Naive thymus-derived CD4-positive, alpha-beta T cell (primary cell): Measurements from ENCODE around the gene SV2C. TPM values are rescaled to one million over a fixed set of nuclear protein-coding genes. Genes with fewer than 3 reads are reported as not detected.

Experiments
- ATAC-seq: fragments of 150-1000 bp; cut with Tn5 transposase; 2 replicates; pipeline ENCODE4 v1.10.0; 2021; ENCODE audit warnings: mild to moderate bottlenecking, moderate library complexity
- CTCF ChIA-PET: fragments of 350-600 bp; sonication (Branson Sonifier 250); formaldehyde crosslinking; loops from one replicate; lab custom pipeline; 2021; ENCODE audit warnings: antibody characterized with exemption; lab: Charles Lee
- POLR2A ChIA-PET: fragments of 350-600 bp; sonication (Branson Sonifier 250); formaldehyde crosslinking; loops from one replicate; lab custom pipeline; 2021; ENCODE audit warnings: antibody characterized with exemption, inconsistent platforms; lab: Charles Lee
- DNase-seq, 9 donors: peaks; one replicate each; pipeline versions ENCODE4 v3.0.0 to v3.0.0-alpha.2; 2020 to 2022; ENCODE audit warnings: mixed read lengths in 1 of 9
- H3K27ac ChIP-seq: one replicate; pipeline ENCODE4 v1.7.0; 2013; ENCODE audit warnings: mild to moderate bottlenecking, low read depth, low read length, moderate library complexity
- H3K27me3 ChIP-seq, 2 donors: one replicate each; pipeline ENCODE4 v1.7.0; 2013; ENCODE audit warnings: low read length in 2 of 2, mild to moderate bottlenecking in 2 of 2, moderate library complexity in 2 of 2; ENCODE audit not compliant: control insufficient read depth in 2 of 2, insufficient read depth in 2 of 2
- H3K36me3 ChIP-seq, 3 experiments: 1 replicate in 2 of 3; 2 replicates in 1 of 3; pipeline ENCODE4 v1.7.0; 2013; ENCODE audit warnings: low read length in 3 of 3, mild to moderate bottlenecking in 3 of 3, moderate library complexity in 1 of 3; ENCODE audit not compliant: insufficient read depth in 3 of 3, control insufficient read depth in 2 of 3
- H3K4me1 ChIP-seq, 2 donors: one replicate each; pipeline ENCODE4 v1.7.0; 2013; ENCODE audit warnings: low read length in 2 of 2, mild to moderate bottlenecking in 2 of 2, moderate library complexity in 1 of 2; ENCODE audit not compliant: control insufficient read depth in 2 of 2, insufficient read depth in 2 of 2
- H3K4me3 ChIP-seq: 2 replicates; pipeline ENCODE4 v1.7.0; 2013; ENCODE audit warnings: mild to moderate bottlenecking, low read length
- H3K9me3 ChIP-seq, 3 experiments: 1 replicate in 2 of 3; 2 replicates in 1 of 3; pipeline ENCODE4 v1.7.0; 2013; ENCODE audit warnings: low read length in 3 of 3; ENCODE audit not compliant: control insufficient read depth in 2 of 3
- H3K27ac Mint-ChIP-seq, 9 donors: one replicate each; pipeline ENCODE4 v1.8.0; 2020 to 2022; ENCODE audit warnings: mixed read lengths in 9 of 9, mild to moderate bottlenecking in 8 of 9, moderate library complexity in 5 of 9, inconsistent platforms in 2 of 9
- H3K27me3 Mint-ChIP-seq, 5 donors: one replicate each; pipeline ENCODE4 v1.8.0; 2021 to 2022; ENCODE audit warnings: mixed read lengths in 5 of 5, mild to moderate bottlenecking in 1 of 5
- H3K36me3 Mint-ChIP-seq, 5 donors: one replicate each; pipeline ENCODE4 v1.8.0; 2020 to 2022; ENCODE audit warnings: mixed read lengths in 5 of 5, mild to moderate bottlenecking in 3 of 5, inconsistent platforms in 1 of 5
- H3K4me1 Mint-ChIP-seq, 7 donors: one replicate each; pipeline ENCODE4 v1.8.0; 2020 to 2022; ENCODE audit warnings: mixed read lengths in 7 of 7, mild to moderate bottlenecking in 3 of 7, inconsistent platforms in 1 of 7
- H3K4me3 Mint-ChIP-seq, 10 donors: one replicate each; pipeline ENCODE4 v1.8.0; 2020 to 2022; ENCODE audit warnings: mild to moderate bottlenecking in 10 of 10, mixed read lengths in 10 of 10, moderate library complexity in 6 of 10, inconsistent platforms in 2 of 10
- H3K9me3 Mint-ChIP-seq, 11 donors: one replicate each; pipeline ENCODE4 v1.8.0; 2020 to 2022; ENCODE audit warnings: mixed read lengths in 11 of 11, mild to moderate bottlenecking in 4 of 11, inconsistent platforms in 1 of 11, moderate library complexity in 1 of 11
- intact Hi-C, 2 donors: fragments of 100-400 bp; cut with micrococcal nuclease; formaldehyde crosslinking; loops; one replicate each; pipeline ENCODE4 v1.15.1; 2023
- polyA plus RNA-seq, 2 donors: library from polyadenylated mRNA; unstranded; fragments of 300-500 nt; fragmentation: Illumina TruSeq; gene quantifications; one replicate each; pipeline ENCODE4 v1.2.3, GENCODE V29; 2021
- total RNA-seq, 6 experiments: library from RNA in 5 of 6; stranded (reverse) in 5 of 6; gene quantifications; 1 replicate in 5 of 6; 2 replicates in 1 of 6; pipeline ENCODE4 v1.2.3 and lab custom pipeline; 2021 to 2026

The SV2C gene
- total and polyA plus RNA-seq, 7 experiments from 2014 or later, result not detected

GRCh38 chr5:76219636-76220035 is 136.5 kb downstream of the SV2C start:
- H3K36me3 ChIP-seq, result no peaks in the 10 kb centered on the region
- no peaks in the 10 kb centered on the region for H3K27me3 ChIP-seq
- ChIA-PET CTCF (interaction anchor here (0.6 kb wide), 1 partner anchor 17 kb away, joined by 3 read pairs; no protein-coding TSS in a partner anchor), POLR2A (no interaction called here)
- no peaks in the 10 kb centered on the region for H3K36me3 Mint-ChIP-seq
- H3K27me3 Mint-ChIP-seq, result peaks cover 0 to 6% (median 0%) of the 10 kb centered on the region in 5 donors
- H3K4me3 ChIP-seq, result no peak overlapping the region
- H3K27ac Mint-ChIP-seq, result no peak overlapping the region
- H3K9me3 ChIP-seq, result no peaks in the 10 kb centered on the region
- H3K9me3 Mint-ChIP-seq, result peaks cover 0 to 2% (median 0%) of the 10 kb centered on the region in 11 donors
- no peak overlapping the region for H3K4me3 Mint-ChIP-seq
- no peaks in the 10 kb centered on the region for H3K4me1 ChIP-seq
- intact Hi-C loops, result no loop called here
- H3K27ac ChIP-seq, result no peak overlapping the region
- ATAC-seq, result no peak
- DNase-seq, result no peak
- peaks cover 0 to 2% (median 0%) of the 10 kb centered on the region in 7 donors for H3K4me1 Mint-ChIP-seq

- POLR2A ChIA-PET, result no interaction called here
- Mint-ChIP-seq H3K27me3 (peaks cover 0 to 4% (median 0%) of the 10 kb centered on the region in 5 donors), H3K27ac (no peak overlapping the region), H3K36me3 (no peaks in the 10 kb centered on the region), H3K4me1 (peaks cover 0 to 2% (median 0%) of the 10 kb centered on the region in 7 donors), H3K4me3 (no peak overlapping the region), H3K9me3 (peaks cover 0 to 2% (median 0%) of the 10 kb centered on the region in 11 donors)
- H3K27me3 ChIP-seq, result no peaks in the 10 kb centered on the region
- no peaks in the 10 kb centered on the region for H3K9me3 ChIP-seq
- ATAC-seq (no peak), DNase-seq (no peak)
- H3K4me1 ChIP-seq, result no peaks in the 10 kb centered on the region
- intact Hi-C loops, result no loop called here
- H3K27ac ChIP-seq, result no peak overlapping the region
- CTCF ChIA-PET, result no interaction called here
- no peaks in the 10 kb centered on the region for H3K36me3 ChIP-seq
- H3K4me3 ChIP-seq, result no peak overlapping the region
Measured at GRCh38 chr5:76221311-76221710, 138.1 kb downstream of the SV2C start.

GRCh38 chr5:76222318-76222717 is 139.1 kb downstream of the SV2C start:
- Mint-ChIP-seq H3K27ac (no peak overlapping the region), H3K4me1 (peaks cover 0 to 2% (median 0%) of the 10 kb centered on the region in 7 donors), H3K27me3 (peaks cover 0 to 4% (median 0%) of the 10 kb centered on the region in 5 donors), H3K4me3 (no peak overlapping the region), H3K36me3 (no peaks in the 10 kb centered on the region), H3K9me3 (peaks cover 0 to 2% (median 0%) of the 10 kb centered on the region in 11 donors)
- POLR2A ChIA-PET, result no interaction called here
- no peaks in the 10 kb centered on the region for H3K4me1 ChIP-seq
- no peak overlapping the region for H3K27ac ChIP-seq
- intact Hi-C loops, result no loop called here
- H3K36me3 ChIP-seq, result no peaks in the 10 kb centered on the region
- no peak overlapping the region for H3K4me3 ChIP-seq
- CTCF ChIA-PET, result no interaction called here
- H3K27me3 ChIP-seq, result no peaks in the 10 kb centered on the region
- H3K9me3 ChIP-seq, result no peaks in the 10 kb centered on the region
- DNase-seq (no peak), ATAC-seq (no peak)

- Mint-ChIP-seq H3K9me3 (no peaks in the 10 kb centered on the region), H3K4me1 (peaks cover 0 to 2% (median 0%) of the 10 kb centered on the region in 7 donors), H3K4me3 (no peak overlapping the region), H3K27ac (no peak overlapping the region), H3K27me3 (peaks cover 0 to 3% (median 0%) of the 10 kb centered on the region in 5 donors), H3K36me3 (no peaks in the 10 kb centered on the region)
- H3K27me3 ChIP-seq, result no peaks in the 10 kb centered on the region
- ChIA-PET POLR2A (no interaction called here), CTCF (no interaction called here)
- intact Hi-C loops, result no loop called here
- H3K4me3 ChIP-seq, result no peak overlapping the region
- no peak overlapping the region for H3K27ac ChIP-seq
- H3K36me3 ChIP-seq, result no peaks in the 10 kb centered on the region
- ATAC-seq (no peak), DNase-seq (no peak)
- H3K9me3 ChIP-seq, result no peaks in the 10 kb centered on the region
- H3K4me1 ChIP-seq, result no peaks in the 10 kb centered on the region
Measured at GRCh38 chr5:76223696-76224095, 140.5 kb downstream of the SV2C start.

GRCh38 chr5:76224898-76225297 is 141.7 kb downstream of the SV2C start:
- no peak overlapping the region for H3K27ac Mint-ChIP-seq
- no peak overlapping the region for H3K4me3 Mint-ChIP-seq
- Histone ChIP-seq H3K9me3 (no peaks in the 10 kb centered on the region), H3K27ac (no peak overlapping the region), H3K4me1 (no peaks in the 10 kb centered on the region), H3K27me3 (no peaks in the 10 kb centered on the region), H3K36me3 (no peaks in the 10 kb centered on the region), H3K4me3 (no peak overlapping the region)
- ChIA-PET POLR2A (no interaction called here), CTCF (no interaction called here)
- no peaks in the 10 kb centered on the region for H3K9me3 Mint-ChIP-seq
- peak; percentile 34 for ATAC-seq
- H3K36me3 Mint-ChIP-seq, result no peaks in the 10 kb centered on the region
- H3K4me1 Mint-ChIP-seq, result no peaks in the 10 kb centered on the region
- H3K27me3 Mint-ChIP-seq, result peaks cover 0 to 5% (median 3%) of the 10 kb centered on the region in 5 donors
- intact Hi-C loops, result no loop called here
- DNase-seq, result no peak

GRCh38 chr5:76225336-76225735 is 142.2 kb downstream of the SV2C start:
- no peak for DNase-seq
- peak; percentile 37 for ATAC-seq
- ChIA-PET POLR2A (no interaction called here), CTCF (no interaction called here)
- Histone ChIP-seq H3K9me3 (no peaks in the 10 kb centered on the region), H3K36me3 (no peaks in the 10 kb centered on the region), H3K4me1 (no peaks in the 10 kb centered on the region), H3K27ac (no peak overlapping the region), H3K4me3 (no peak overlapping the region), H3K27me3 (no peaks in the 10 kb centered on the region)
- Mint-ChIP-seq H3K27me3 (peaks cover 0 to 9% (median 6%) of the 10 kb centered on the region in 5 donors), H3K4me3 (no peak overlapping the region), H3K4me1 (no peaks in the 10 kb centered on the region), H3K36me3 (no peaks in the 10 kb centered on the region), H3K27ac (no peak overlapping the region), H3K9me3 (no peaks in the 10 kb centered on the region)
- intact Hi-C loops, result no loop called here

- no peaks in the 10 kb centered on the region for H3K36me3 Mint-ChIP-seq
- H3K27ac Mint-ChIP-seq, result no peak overlapping the region
- Histone ChIP-seq H3K36me3 (no peaks in the 10 kb centered on the region), H3K27ac (no peak overlapping the region), H3K9me3 (no peaks in the 10 kb centered on the region), H3K27me3 (no peaks in the 10 kb centered on the region), H3K4me3 (no peak overlapping the region), H3K4me1 (no peaks in the 10 kb centered on the region)
- intact Hi-C loops, result no loop called here
- peaks cover 0 to 9% (median 7%) of the 10 kb centered on the region in 5 donors for H3K27me3 Mint-ChIP-seq
- H3K9me3 Mint-ChIP-seq, result no peaks in the 10 kb centered on the region
- no peaks in the 10 kb centered on the region for H3K4me1 Mint-ChIP-seq
- CTCF ChIA-PET, result no interaction called here
- POLR2A ChIA-PET, result no interaction called here
- DNase-seq, result no peak
- no peak overlapping the region for H3K4me3 Mint-ChIP-seq
- ATAC-seq, result no peak
Measured at GRCh38 chr5:76229900-76230299, 146.7 kb downstream of the SV2C start.
